Epithelial cell of esophagus (primary cell): ENCODE results near the gene CCDC92.
"Not testable (repeated sequence)": the region's sequence is repeated elsewhere in the genome, so short reads cannot be mapped to it uniquely, and the experiment has no call there.

Source experiments
- DNase-seq: peaks from one replicate; pipeline ENCODE4 v3.0.0; 2010; ENCODE audit warnings: low read depth
- H3K4me3 ChIP-seq: 2 replicates; pipeline ENCODE4 v1.5.1; 2011; ENCODE audit warnings: mild to moderate bottlenecking, low read length, control low read depth
- TF ChIP-seq, protein P1 (sequence below): IDR thresholded peaks from 2 replicates; pipeline ENCODE4 v1.5.1; 2011; ENCODE audit warnings: low read depth, mild to moderate bottlenecking, low read length, control low read depth, inconsistent platforms; ENCODE audit not compliant: insufficient read depth; ENCODE audit errors: missing control alignments

The CCDC92 gene

GRCh38 chr12:123950476-123951349, 21.9 kb downstream of the CCDC92 start:
- no peak overlapping the region for H3K4me3 ChIP-seq
- no peak for DNase-seq
- TF ChIP-seq, protein P1, sequence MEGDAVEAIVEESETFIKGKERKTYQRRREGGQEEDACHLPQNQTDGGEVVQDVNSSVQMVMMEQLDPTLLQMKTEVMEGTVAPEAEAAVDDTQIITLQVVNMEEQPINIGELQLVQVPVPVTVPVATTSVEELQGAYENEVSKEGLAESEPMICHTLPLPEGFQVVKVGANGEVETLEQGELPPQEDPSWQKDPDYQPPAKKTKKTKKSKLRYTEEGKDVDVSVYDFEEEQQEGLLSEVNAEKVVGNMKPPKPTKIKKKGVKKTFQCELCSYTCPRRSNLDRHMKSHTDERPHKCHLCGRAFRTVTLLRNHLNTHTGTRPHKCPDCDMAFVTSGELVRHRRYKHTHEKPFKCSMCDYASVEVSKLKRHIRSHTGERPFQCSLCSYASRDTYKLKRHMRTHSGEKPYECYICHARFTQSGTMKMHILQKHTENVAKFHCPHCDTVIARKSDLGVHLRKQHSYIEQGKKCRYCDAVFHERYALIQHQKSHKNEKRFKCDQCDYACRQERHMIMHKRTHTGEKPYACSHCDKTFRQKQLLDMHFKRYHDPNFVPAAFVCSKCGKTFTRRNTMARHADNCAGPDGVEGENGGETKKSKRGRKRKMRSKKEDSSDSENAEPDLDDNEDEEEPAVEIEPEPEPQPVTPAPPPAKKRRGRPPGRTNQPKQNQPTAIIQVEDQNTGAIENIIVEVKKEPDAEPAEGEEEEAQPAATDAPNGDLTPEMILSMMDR, result no peak

DNA sequence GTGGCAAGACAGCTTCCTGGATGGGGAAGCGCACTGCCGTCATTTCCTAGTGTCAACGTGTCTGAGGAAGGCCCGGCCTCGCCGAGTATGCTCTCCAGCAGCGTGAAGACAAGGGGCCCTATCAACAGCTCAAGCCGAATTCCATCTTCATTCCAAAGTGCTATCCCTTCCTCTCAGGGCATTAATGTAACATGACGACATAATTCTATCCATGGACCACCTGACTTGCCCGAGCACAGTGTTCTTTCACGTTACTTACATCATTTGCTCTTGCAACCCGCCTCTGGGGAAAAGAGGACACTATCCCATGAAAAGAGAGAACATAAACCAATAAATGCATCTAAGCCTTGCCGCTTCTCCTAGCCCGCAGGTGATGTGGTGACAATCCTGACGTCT, 22.9 kb downstream of the CCDC92 start:
- DNase-seq, result no peak
- no peak overlapping the region for H3K4me3 ChIP-seq
- TF ChIP-seq, protein P1, result no peak

DNA sequence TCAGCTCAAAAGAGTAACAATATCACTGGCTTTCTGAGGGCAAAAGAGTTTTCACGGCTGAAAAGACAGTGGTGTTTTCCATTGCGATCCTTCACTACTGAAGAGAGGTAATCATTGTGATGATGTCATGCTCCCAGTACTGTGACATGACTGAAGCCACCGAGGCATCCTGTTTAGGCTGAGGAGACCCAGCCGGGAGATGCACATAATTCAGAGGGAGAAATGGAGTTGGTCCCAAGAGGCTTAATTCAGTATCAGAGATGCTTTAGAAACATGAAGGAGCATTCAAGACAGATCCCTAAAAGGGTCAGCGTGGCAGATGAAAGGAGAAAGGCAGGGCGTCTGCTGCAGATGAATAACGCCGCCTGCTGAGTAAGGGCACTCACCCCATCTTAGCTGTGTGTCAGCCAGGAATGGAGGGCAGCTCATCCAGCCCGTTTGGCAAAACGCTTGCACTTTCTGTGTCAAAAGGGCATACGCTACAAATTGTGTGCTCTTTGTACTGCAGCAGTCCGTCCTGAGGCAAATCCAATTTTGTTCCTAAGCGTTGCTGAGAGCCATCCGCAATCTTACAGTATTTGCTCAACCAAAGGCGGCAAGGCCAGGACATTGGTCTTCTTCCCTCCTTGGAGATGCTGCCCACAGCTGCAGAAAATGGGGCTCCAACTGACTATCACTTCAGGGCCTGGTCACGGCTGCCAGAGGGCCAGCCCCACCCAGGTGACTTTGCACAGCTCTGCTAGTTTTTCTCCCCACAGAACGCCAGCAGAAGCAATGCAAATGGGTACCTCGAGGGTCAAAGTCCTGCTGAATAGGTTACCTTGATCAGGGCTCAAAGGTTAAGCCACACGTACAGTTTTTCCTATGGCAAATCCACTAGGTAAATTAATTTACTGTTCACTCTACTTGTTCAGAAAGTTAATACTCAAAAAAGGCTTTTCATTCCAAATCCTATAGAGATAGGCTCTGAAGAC, 23.5 kb downstream of the CCDC92 start:
- H3K4me3 ChIP-seq, result no peak overlapping the region
- DNase-seq, result no peak
- TF ChIP-seq, protein P1, result no peak

- TF ChIP-seq, protein P1, result no peak
- no peak for DNase-seq
- no peak overlapping the region for H3K4me3 ChIP-seq
Observed at GRCh38 chr12:123948401-123948795, 24.2 kb downstream of the CCDC92 start.

DNA sequence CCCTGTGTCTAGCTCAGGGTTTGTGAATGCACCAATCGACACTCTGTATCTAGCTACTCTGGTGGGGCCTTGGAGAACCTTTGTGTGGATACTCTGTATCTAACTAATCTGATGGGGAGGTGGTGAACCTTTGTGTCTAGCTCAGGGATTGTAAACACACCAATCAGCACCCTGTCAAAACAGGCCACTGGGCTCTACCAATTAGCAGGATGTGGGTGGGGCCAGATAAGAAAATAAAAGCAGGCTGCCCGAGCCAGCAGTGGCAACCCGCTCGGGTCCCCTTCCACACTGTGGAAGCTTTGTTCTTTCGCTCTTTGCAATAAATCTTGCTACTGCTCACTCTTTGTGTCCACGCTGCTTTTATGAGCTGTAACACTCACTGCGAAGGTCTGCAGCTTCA, 25.1 kb downstream of the CCDC92 start:
- not testable (repeated sequence) for H3K4me3 ChIP-seq

DNA sequence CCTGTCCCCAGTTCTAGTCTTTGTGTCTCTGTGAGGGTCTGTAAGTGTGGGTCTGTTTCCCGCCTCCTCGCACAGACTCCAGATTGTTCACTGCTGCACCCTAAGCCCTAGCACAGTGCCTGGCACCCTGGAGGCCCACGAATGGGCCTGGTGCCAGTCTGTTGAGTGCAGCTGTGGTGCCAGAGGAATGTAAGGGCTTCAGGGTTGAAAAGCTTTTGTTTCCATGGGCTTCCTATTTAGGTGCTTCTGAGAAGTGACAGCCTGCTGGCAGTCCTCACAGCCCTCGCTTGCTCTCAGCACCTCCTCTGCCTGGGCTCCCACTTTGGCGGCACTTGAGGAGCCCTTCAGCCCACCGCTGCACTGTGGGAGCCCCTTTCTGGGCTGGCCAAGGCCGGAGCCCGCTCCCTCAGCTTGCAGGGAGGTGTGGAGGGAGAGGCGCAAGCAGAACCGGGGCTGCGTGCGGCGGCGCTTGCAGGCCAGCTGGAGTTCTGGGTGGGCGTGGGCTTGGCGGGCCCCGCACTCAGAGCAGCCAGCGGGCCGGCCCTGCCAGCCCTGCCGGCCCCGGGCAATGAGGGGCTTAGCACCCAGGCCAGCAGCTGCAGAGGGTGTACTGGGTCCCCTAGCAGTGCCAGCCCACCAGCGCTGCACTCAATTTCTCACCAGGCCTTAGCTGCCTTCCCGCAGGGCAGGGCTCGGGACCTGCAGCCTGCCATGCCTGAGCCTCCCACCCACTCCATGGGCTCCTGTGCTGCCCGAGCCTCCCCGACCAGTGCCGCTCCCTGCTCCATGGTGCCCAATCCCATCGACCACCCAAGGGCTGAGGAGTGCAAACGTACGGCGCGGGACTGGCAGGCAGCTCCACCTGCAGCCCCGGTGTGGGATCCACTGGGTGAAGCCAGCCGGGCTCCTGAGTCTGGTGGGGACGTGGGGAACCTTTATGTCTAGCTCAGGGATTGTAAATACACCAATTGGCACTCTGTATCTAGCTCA, 25.8 kb downstream of the CCDC92 start:
- not testable (repeated sequence) for DNase-seq, H3K4me3 ChIP-seq

More for the DNA sequence above, 25.1 kb downstream of the CCDC92 start:
- not testable (repeated sequence) for DNase-seq

DNA sequence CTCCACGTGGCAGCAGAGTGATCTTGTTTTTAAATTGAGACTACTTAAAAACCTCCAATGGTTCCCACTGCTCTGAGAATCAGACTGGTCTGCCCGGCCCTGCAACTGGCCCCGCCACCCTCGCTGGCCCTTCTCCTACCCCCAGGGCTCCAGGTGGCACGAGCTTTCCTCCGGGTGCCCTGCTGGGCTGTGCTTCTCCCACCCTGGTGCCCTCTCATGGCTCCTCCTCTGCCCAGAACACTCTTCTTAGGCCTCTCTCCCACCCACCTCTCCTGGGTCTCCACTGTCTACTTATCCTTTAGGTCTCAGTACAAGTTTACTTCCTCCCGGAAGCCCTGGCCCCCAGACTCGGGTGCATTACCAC, 26.5 kb downstream of the CCDC92 start:
- no peak overlapping the region for H3K4me3 ChIP-seq
- TF ChIP-seq, protein P1, result no peak
- no peak for DNase-seq
